Testis (tissue), 3 donors: ENCODE results near the gene BRMS1. TPM values are rescaled to one million over a fixed set of nuclear protein-coding genes. Genes with fewer than 3 reads are reported as not detected.

Experiments
- DNase-seq: peaks from one replicate; pipeline ENCODE4 v3.0.0-alpha.2; 2019
- H3K27ac ChIP-seq, 2 donors: fragments of 200-600 bp; sonication (generic); one replicate each; pipeline ENCODE4 v1.5.1; 2019
- H3K27me3 ChIP-seq: fragments of 200-600 bp; sonication (generic); one replicate; pipeline ENCODE4 v1.5.1; 2019
- H3K36me3 ChIP-seq: fragments of 200-600 bp; sonication (generic); one replicate; pipeline ENCODE4 v1.5.1; 2017; ENCODE audit warnings: low read depth; ENCODE audit errors: missing control alignments
- H3K4me1 ChIP-seq: fragments of 200-600 bp; sonication (generic); one replicate; pipeline ENCODE4 v1.5.1; 2019
- H3K4me3 ChIP-seq, 2 donors: fragments of 200-600 bp; sonication (generic); one replicate each; pipeline ENCODE4 v1.5.1; 2017 to 2019
- H3K9me3 ChIP-seq: fragments of 200-600 bp; sonication (generic); one replicate; pipeline ENCODE4 v1.5.1; 2017
- POLR2A ChIP-seq: fragments of 450-650 bp; IDR thresholded peaks from one replicate; pipeline ENCODE4 v1.6.1; 2017; ENCODE audit warnings: antibody characterized with exemption, mild to moderate bottlenecking, moderate library complexity
- WGBS, 2 donors: methylation state at CpG; one replicate each; pipeline ENCODE4 v1.1.5; 2018; 5-methylcytosine and 5-hydroxymethylcytosine counted together
- intact Hi-C: fragments of 100-400 bp; cut with DNase I; formaldehyde crosslinking; loops from one replicate; pipeline ENCODE4 v1.15.1; 2023; ENCODE audit warnings: low total_unique reads
- polyA plus RNA-seq: library from polyadenylated mRNA; stranded (reverse); fragments of 350-450 nt; fragmentation: Illumina TruSeq; extraction: RNeasy Lipid Tissue Mini Kit (QIAGEN cat#74804); gene quantifications from one replicate; pipeline ENCODE4 v1.2.3, GENCODE V29; 2014; ENCODE audit warnings: low read depth, low replicate concordance; ENCODE audit not compliant: insufficient read depth
- total RNA-seq, 2 donors: library from RNA; depleted of rRNA; stranded (reverse); fragments of >200 nt; gene quantifications; one replicate each; pipeline ENCODE4 v1.2.3, GENCODE V29; 2016
- TF ChIP-seq, protein P1 (sequence below), 3 experiments: fragments of 450-650 bp in 2 of 3; fragments of 200-600 bp in 1 of 3; sonication (generic) in 1 of 3; IDR thresholded peaks; one replicate each; pipeline ENCODE4 v1.5.1; 2016 to 2019; ENCODE audit warnings: antibody characterized with exemption in 3 of 3, mild to moderate bottlenecking in 2 of 3, moderate library complexity in 1 of 3

BRMS1 gene
- total and polyA plus RNA-seq, 3 donors from 2014 or later, result 55.5 to 67.5 (median 59.4) TPM

GRCh38 chr11:66328302-66329144 is 16.4 kb downstream of the BRMS1 start:
- Histone ChIP-seq H3K9me3 (no peaks in the 10 kb centered on the region), H3K36me3 (no peaks in the 10 kb centered on the region), H3K4me3 (no peak overlapping the region), H3K27ac (no peak overlapping the region), H3K27me3 (no peaks in the 10 kb centered on the region), H3K4me1 (peaks cover 22% of the 10 kb centered on the region)
- 23 to 44% methylated on average over 15 to 19 of the region's 19 CpGs for WGBS, 2 donors
- intact Hi-C loops, result no loop called here
- DNase-seq, result peak; percentile 78
- TF ChIP-seq POLR2A, result no peak
- TF ChIP-seq, protein P1, sequence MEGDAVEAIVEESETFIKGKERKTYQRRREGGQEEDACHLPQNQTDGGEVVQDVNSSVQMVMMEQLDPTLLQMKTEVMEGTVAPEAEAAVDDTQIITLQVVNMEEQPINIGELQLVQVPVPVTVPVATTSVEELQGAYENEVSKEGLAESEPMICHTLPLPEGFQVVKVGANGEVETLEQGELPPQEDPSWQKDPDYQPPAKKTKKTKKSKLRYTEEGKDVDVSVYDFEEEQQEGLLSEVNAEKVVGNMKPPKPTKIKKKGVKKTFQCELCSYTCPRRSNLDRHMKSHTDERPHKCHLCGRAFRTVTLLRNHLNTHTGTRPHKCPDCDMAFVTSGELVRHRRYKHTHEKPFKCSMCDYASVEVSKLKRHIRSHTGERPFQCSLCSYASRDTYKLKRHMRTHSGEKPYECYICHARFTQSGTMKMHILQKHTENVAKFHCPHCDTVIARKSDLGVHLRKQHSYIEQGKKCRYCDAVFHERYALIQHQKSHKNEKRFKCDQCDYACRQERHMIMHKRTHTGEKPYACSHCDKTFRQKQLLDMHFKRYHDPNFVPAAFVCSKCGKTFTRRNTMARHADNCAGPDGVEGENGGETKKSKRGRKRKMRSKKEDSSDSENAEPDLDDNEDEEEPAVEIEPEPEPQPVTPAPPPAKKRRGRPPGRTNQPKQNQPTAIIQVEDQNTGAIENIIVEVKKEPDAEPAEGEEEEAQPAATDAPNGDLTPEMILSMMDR (IDR thresholded peaks at IDR 0.05), result peak; percentile 95 to 97 (median 96)

GRCh38 chr11:66328031-66328301 is 16.9 kb downstream of the BRMS1 start:
- H3K9me3 ChIP-seq, result no peaks in the 10 kb centered on the region
- no peak overlapping the region for H3K27ac ChIP-seq
- intact Hi-C loops, result no loop called here
- H3K4me3 ChIP-seq, result no peak overlapping the region
- H3K27me3 ChIP-seq, result no peaks in the 10 kb centered on the region
- H3K4me1 ChIP-seq, result peaks cover 22% of the 10 kb centered on the region
- WGBS, 2 donors, result 74 to 100% methylated on average over 1 to 3 of the region's 3 CpGs
- no peaks in the 10 kb centered on the region for H3K36me3 ChIP-seq
- DNase-seq, result no peak
- TF ChIP-seq, protein P1 (IDR thresholded peaks at IDR 0.05), result no peak
- no peak for TF ChIP-seq POLR2A

DNA sequence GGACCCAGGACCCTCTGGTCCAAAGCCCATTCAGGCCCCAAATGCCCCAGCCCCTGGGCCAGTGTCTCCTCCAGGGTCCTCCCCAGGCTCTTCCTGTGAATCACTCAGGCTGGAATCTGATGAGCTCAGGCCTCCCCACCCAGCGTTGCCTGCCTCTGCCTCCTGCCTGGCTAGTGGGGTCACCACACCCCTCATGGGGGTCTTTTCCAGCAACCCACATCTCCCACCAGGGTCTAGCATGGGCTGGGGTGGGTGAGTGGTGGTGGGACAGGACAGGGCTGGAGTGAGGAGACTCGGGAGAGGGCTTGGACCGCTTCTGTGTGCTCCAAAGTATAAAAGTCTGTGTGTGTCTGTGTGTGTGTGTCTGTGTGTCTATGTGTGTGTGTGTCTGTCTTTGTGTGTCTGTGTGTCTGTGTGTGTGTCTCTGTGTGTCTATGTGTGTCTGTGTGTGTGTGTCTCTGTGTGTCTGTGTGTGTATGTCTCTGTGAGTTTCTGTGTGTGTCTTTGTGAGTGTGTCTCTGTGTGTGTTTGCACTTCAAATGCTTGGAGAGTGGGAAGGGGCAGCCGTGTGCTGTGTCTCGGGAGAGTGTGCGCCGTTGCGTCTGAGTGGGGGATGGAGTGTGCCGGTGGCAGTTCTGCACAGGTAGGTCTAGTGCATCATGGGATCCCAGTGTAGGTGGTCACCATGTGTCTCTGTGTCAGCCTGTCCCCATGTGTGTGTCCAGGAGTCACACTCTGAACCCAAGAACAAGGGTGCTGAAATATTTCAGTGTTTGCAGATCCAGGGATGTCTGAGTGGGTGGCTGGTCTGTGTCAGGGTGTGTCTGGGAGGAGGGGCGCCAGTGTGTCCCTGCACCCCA is 17.5 kb downstream of the BRMS1 start:
- no peak for DNase-seq
- H3K36me3 ChIP-seq, result no peaks in the 10 kb centered on the region
- intact Hi-C loops, result no loop called here
- H3K27ac ChIP-seq, result peak overlapping the region in 1 of 2 donors; percentile 53
- TF ChIP-seq, protein P1 (IDR thresholded peaks at IDR 0.05), result no peak
- no peak for TF ChIP-seq POLR2A
- 79% methylated on average over 10 of the region's 10 CpGs; no CpG with 5 or more reads in 1 of the 2 donors for WGBS, 2 donors
- no peaks in the 10 kb centered on the region for H3K9me3 ChIP-seq
- H3K4me3 ChIP-seq, result no peak overlapping the region
- H3K4me1 ChIP-seq, result peaks cover 23% of the 10 kb centered on the region
- H3K27me3 ChIP-seq, result no peaks in the 10 kb centered on the region

DNA sequence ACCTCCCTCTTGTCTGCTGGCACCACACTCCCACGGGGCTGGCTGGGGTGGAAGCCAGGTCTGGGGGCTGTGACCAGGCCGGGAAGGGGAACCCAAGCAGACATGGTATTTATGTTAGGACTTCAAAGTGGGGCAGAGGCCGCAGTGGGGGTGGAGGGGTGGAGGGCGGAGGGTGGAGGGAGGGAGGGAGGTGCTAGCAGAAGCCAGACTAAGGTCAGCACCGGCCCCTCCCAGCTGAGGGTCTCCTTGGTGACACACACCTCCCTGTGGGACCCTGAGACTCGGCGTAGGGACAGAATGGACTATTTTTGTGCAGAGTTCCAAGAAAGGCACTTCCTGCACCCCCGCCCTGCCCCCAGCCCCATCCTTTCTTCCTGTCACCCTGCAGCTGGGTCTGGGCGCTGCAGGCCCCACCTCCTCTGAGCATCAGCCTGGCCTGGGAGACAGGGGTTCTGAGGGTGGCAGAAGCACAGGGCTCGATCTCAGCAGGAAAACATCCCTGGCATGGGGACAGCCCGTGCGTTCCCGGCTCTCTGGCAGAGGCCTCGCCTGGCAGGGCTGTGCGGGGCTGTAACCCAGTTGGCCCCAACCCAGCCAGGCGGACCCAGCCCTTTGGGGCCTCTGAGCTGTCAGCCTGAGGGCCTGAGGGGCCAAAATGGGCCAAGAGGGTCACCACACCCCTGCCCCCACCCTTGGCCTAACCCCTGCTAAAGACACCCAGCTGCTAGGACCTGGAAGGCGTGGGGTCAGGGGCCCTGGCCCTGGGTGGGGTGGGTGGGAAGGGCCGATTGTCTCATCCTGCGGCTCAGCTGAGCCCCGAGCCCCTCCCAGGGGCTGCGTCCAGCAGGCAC is 18.4 kb downstream of the BRMS1 start:
- Histone ChIP-seq H3K27ac (peak overlapping the region in 1 of 2 donors; percentile 53), H3K9me3 (no peaks in the 10 kb centered on the region), H3K36me3 (no peaks in the 10 kb centered on the region), H3K4me1 (peaks cover 25% of the 10 kb centered on the region), H3K27me3 (no peaks in the 10 kb centered on the region), H3K4me3 (no peak overlapping the region)
- no peak for DNase-seq
- TF ChIP-seq, protein P1 (IDR thresholded peaks at IDR 0.05), result no peak
- TF ChIP-seq POLR2A, result no peak
- 44 to 50% methylated on average over 11 to 13 of the region's 21 CpGs for WGBS, 2 donors
- intact Hi-C loops, result no loop called here
